ENCODE results near the gene NPDC1. TPM values are rescaled to one million over a fixed set of nuclear protein-coding genes. Genes with fewer than 3 reads are reported as not detected.

Gene NPDC1
- total and polyA plus RNA-seq, 2 of the 8 experiments (the other 6 are each of a cell fraction or from before 2014, with no cell fraction given), result 26.2 to 44.1 TPM

DNA sequence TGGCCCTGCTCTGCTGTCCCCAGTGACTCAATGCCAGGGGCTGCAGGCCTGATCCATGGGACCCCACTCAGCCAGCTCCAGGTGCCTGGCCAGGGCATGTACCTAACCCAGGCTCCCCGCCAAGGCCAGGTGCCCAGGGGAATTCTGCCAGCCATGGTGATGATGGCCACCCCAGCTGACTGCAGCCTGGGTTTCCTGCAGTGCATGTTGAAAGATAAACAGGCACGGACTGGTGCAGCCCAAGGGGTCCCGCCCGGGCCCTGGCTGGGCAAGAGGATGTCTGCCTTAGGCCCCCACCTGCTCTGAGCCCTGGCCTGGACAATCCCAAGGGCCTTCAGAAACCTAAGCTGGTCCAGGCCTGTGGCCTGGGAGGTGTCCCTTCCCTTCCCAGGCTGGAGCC lies 19.1 kb downstream of the NPDC1 start (continued):
- TF ChIP-seq, protein P1, sequence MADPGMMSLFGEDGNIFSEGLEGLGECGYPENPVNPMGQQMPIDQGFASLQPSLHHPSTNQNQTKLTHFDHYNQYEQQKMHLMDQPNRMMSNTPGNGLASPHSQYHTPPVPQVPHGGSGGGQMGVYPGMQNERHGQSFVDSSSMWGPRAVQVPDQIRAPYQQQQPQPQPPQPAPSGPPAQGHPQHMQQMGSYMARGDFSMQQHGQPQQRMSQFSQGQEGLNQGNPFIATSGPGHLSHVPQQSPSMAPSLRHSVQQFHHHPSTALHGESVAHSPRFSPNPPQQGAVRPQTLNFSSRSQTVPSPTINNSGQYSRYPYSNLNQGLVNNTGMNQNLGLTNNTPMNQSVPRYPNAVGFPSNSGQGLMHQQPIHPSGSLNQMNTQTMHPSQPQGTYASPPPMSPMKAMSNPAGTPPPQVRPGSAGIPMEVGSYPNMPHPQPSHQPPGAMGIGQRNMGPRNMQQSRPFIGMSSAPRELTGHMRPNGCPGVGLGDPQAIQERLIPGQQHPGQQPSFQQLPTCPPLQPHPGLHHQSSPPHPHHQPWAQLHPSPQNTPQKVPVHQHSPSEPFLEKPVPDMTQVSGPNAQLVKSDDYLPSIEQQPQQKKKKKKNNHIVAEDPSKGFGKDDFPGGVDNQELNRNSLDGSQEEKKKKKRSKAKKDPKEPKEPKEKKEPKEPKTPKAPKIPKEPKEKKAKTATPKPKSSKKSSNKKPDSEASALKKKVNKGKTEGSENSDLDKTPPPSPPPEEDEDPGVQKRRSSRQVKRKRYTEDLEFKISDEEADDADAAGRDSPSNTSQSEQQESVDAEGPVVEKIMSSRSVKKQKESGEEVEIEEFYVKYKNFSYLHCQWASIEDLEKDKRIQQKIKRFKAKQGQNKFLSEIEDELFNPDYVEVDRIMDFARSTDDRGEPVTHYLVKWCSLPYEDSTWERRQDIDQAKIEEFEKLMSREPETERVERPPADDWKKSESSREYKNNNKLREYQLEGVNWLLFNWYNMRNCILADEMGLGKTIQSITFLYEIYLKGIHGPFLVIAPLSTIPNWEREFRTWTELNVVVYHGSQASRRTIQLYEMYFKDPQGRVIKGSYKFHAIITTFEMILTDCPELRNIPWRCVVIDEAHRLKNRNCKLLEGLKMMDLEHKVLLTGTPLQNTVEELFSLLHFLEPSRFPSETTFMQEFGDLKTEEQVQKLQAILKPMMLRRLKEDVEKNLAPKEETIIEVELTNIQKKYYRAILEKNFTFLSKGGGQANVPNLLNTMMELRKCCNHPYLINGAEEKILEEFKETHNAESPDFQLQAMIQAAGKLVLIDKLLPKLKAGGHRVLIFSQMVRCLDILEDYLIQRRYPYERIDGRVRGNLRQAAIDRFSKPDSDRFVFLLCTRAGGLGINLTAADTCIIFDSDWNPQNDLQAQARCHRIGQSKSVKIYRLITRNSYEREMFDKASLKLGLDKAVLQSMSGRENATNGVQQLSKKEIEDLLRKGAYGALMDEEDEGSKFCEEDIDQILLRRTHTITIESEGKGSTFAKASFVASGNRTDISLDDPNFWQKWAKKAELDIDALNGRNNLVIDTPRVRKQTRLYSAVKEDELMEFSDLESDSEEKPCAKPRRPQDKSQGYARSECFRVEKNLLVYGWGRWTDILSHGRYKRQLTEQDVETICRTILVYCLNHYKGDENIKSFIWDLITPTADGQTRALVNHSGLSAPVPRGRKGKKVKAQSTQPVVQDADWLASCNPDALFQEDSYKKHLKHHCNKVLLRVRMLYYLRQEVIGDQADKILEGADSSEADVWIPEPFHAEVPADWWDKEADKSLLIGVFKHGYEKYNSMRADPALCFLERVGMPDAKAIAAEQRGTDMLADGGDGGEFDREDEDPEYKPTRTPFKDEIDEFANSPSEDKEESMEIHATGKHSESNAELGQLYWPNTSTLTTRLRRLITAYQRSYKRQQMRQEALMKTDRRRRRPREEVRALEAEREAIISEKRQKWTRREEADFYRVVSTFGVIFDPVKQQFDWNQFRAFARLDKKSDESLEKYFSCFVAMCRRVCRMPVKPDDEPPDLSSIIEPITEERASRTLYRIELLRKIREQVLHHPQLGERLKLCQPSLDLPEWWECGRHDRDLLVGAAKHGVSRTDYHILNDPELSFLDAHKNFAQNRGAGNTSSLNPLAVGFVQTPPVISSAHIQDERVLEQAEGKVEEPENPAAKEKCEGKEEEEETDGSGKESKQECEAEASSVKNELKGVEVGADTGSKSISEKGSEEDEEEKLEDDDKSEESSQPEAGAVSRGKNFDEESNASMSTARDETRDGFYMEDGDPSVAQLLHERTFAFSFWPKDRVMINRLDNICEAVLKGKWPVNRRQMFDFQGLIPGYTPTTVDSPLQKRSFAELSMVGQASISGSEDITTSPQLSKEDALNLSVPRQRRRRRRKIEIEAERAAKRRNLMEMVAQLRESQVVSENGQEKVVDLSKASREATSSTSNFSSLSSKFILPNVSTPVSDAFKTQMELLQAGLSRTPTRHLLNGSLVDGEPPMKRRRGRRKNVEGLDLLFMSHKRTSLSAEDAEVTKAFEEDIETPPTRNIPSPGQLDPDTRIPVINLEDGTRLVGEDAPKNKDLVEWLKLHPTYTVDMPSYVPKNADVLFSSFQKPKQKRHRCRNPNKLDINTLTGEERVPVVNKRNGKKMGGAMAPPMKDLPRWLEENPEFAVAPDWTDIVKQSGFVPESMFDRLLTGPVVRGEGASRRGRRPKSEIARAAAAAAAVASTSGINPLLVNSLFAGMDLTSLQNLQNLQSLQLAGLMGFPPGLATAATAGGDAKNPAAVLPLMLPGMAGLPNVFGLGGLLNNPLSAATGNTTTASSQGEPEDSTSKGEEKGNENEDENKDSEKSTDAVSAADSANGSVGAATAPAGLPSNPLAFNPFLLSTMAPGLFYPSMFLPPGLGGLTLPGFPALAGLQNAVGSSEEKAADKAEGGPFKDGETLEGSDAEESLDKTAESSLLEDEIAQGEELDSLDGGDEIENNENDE (IDR thresholded peaks at IDR 0.05; ENCODE audit: insufficient replicate concordance, low read length), result no peak
- TF ChIP-seq GTF2F1 (IDR thresholded peaks at IDR 0.05; ENCODE audit: borderline replicate concordance, low read depth, low read length) (no peak), KDM5A (IDR thresholded peaks at IDR 0.05; ENCODE audit: low read length) (no peak), EZH2 (IDR thresholded peaks at IDR 0.05; ENCODE audit: low read depth, low read length, severe bottlenecking) (no peak), GABPA (IDR thresholded peaks at IDR 0.05; ENCODE audit: borderline replicate concordance, insufficient read depth, low read length) (no peak), EP300 (IDR thresholded peaks at IDR 0.05; ENCODE audit: borderline replicate concordance in 1 of 2, low read depth in 2 of 2, low read length in 2 of 2) (no peak), HDAC6 (IDR thresholded peaks at IDR 0.05; ENCODE audit: low read depth, low read length) (no peak), SUZ12 (IDR thresholded peaks at IDR 0.05; ENCODE audit: low read length) (no peak)
